H9 (cell line): Measurements from ENCODE around the gene COL11A1. TPM values are rescaled to one million over a fixed set of nuclear protein-coding genes. Genes with fewer than 3 reads are reported as not detected.

Experiments used
- DNase-seq: peaks from one replicate; pipeline ENCODE4 v3.0.0-alpha.2; 2017
- H2AFZ ChIP-seq: one replicate; pipeline ENCODE4 v1.6.1; 2013; ENCODE audit warnings: mild to moderate bottlenecking, low read length, control low read depth, moderate library complexity
- H2AK5ac ChIP-seq: 2 replicates; pipeline ENCODE4 v1.6.1; 2013; ENCODE audit warnings: low read length, control low read depth, mixed read lengths; ENCODE audit not compliant: insufficient read length
- H2BK120ac ChIP-seq: one replicate; pipeline ENCODE4 v1.6.1; 2013; ENCODE audit warnings: low read depth, mild to moderate bottlenecking, low read length, control low read depth, inconsistent platforms; ENCODE audit not compliant: poor library complexity, severe bottlenecking
- H2BK12ac ChIP-seq: 2 replicates; pipeline ENCODE4 v1.6.1; 2013; ENCODE audit warnings: low read length, control low read depth, mixed read lengths, low read depth; ENCODE audit not compliant: insufficient read length
- H2BK15ac ChIP-seq: 2 replicates; pipeline ENCODE4 v1.6.1; 2013; ENCODE audit warnings: low read depth, low read length, control low read depth
- H2BK20ac ChIP-seq: one replicate; pipeline ENCODE4 v1.6.1; 2013; ENCODE audit warnings: low read depth, mild to moderate bottlenecking, low read length, control low read depth, inconsistent platforms; ENCODE audit not compliant: poor library complexity, severe bottlenecking
- H2BK5ac ChIP-seq: 2 replicates; pipeline ENCODE4 v1.6.1; 2013; ENCODE audit warnings: low read length, control low read depth, mixed read lengths; ENCODE audit not compliant: insufficient read length
- H3K14ac ChIP-seq: 2 replicates; pipeline ENCODE4 v1.6.1; 2013; ENCODE audit warnings: low read length, control low read depth; ENCODE audit not compliant: insufficient read depth
- H3K18ac ChIP-seq: 2 replicates; pipeline ENCODE4 v1.6.1; 2013; ENCODE audit warnings: low read depth, mild to moderate bottlenecking, mixed read lengths, low read length, control low read depth; ENCODE audit not compliant: insufficient read length
- H3K23ac ChIP-seq: 2 replicates; pipeline ENCODE4 v1.6.1; 2013; ENCODE audit warnings: low read length, control low read depth, mixed read lengths, low read depth; ENCODE audit not compliant: insufficient read length
- H3K23me2 ChIP-seq: 2 replicates; pipeline ENCODE4 v1.6.1; 2013; ENCODE audit warnings: low read depth, mild to moderate bottlenecking, mixed read lengths, low read length, control low read depth; ENCODE audit not compliant: insufficient read length, poor library complexity, severe bottlenecking
- H3K27ac ChIP-seq: 2 replicates; pipeline ENCODE4 v1.5.1; 2013; ENCODE audit warnings: low read length, control low read depth, mixed read lengths, low read depth; ENCODE audit not compliant: insufficient read length
- H3K27me3 ChIP-seq: 2 replicates; pipeline ENCODE4 v1.6.1; 2013; ENCODE audit warnings: low read length, control low read depth, inconsistent platforms; ENCODE audit not compliant: insufficient read depth
- H3K4ac ChIP-seq: 2 replicates; pipeline ENCODE4 v1.6.1; 2013; ENCODE audit warnings: low read depth, mild to moderate bottlenecking, control low read depth, inconsistent platforms, low read length, moderate library complexity
- H3K4me1 ChIP-seq: 2 replicates; pipeline ENCODE4 v1.6.1; 2013; ENCODE audit warnings: low read length, control low read depth, inconsistent platforms; ENCODE audit not compliant: insufficient read depth
- H3K4me2 ChIP-seq: 2 replicates; pipeline ENCODE4 v1.6.1; 2013; ENCODE audit warnings: low read length, control low read depth, mixed read lengths; ENCODE audit not compliant: insufficient read length, insufficient read depth
- H3K56ac ChIP-seq: 2 replicates; pipeline ENCODE4 v1.6.1; 2013; ENCODE audit warnings: low read depth, mild to moderate bottlenecking, mixed read lengths, low read length, control low read depth; ENCODE audit not compliant: insufficient read length
- H3K79me1 ChIP-seq: 2 replicates; pipeline ENCODE4 v1.6.1; 2013; ENCODE audit warnings: low read depth, mild to moderate bottlenecking, moderate library complexity, low read length, control low read depth, inconsistent platforms; ENCODE audit not compliant: insufficient read depth, poor library complexity, severe bottlenecking
- H3K79me2 ChIP-seq: 2 replicates; pipeline ENCODE4 v1.6.1; 2013; ENCODE audit warnings: low read length, control low read depth, inconsistent platforms; ENCODE audit not compliant: insufficient read depth
- H3K9ac ChIP-seq: 2 replicates; pipeline ENCODE4 v1.6.1; 2013; ENCODE audit warnings: low read length, control low read depth, mixed read lengths; ENCODE audit not compliant: insufficient read length; ENCODE audit errors: extremely low read depth
- H3K9me3 ChIP-seq: one replicate; pipeline ENCODE4 v1.6.1; 2013; ENCODE audit warnings: low read depth, low read length, inconsistent platforms; ENCODE audit not compliant: control insufficient read depth
- H3T11ph ChIP-seq: one replicate; pipeline ENCODE4 v1.6.1; 2013; ENCODE audit warnings: mild to moderate bottlenecking, low read length, control low read depth, inconsistent platforms
- H4K20me1 ChIP-seq: one replicate; pipeline ENCODE4 v1.6.1; 2013; ENCODE audit not compliant: control insufficient read depth, insufficient read length, insufficient read depth
- H4K5ac ChIP-seq: 2 replicates; pipeline ENCODE4 v1.6.1; 2013; ENCODE audit warnings: low read depth, mild to moderate bottlenecking, mixed read lengths, low read length, control low read depth; ENCODE audit not compliant: insufficient read length
- H4K8ac ChIP-seq: replicated peaks from 2 replicates; pipeline ENCODE4 v1.6.1; 2013; ENCODE audit warnings: low read length, control low read depth, mixed read lengths, low read depth; ENCODE audit not compliant: insufficient read length
- H4K91ac ChIP-seq: 2 replicates; pipeline ENCODE4 v1.6.1; 2013; ENCODE audit warnings: low read depth, mild to moderate bottlenecking, moderate library complexity, mixed read lengths, low read length, control low read depth; ENCODE audit not compliant: insufficient read length
- H3K27ac Mint-ChIP-seq, 3 experiments: 2 replicates in 2 of 3; 3 replicates in 1 of 3; pipeline ENCODE4 v1.8.0; 2020 to 2021; ENCODE audit warnings: mixed read lengths in 3 of 3, mild to moderate bottlenecking in 1 of 3, moderate library complexity in 1 of 3
- H3K27me3 Mint-ChIP-seq: 2 replicates; pipeline ENCODE4 v1.8.0; 2021; ENCODE audit warnings: low read depth, mild to moderate bottlenecking, moderate library complexity, mixed read lengths
- H3K36me3 Mint-ChIP-seq, 3 experiments: 2 replicates in 2 of 3; 3 replicates in 1 of 3; pipeline ENCODE4 v1.8.0; 2020 to 2021; ENCODE audit warnings: low read depth in 3 of 3, mixed read lengths in 3 of 3; ENCODE audit not compliant: insufficient read depth in 1 of 3
- H3K4me1 Mint-ChIP-seq, 2 experiments: 2 replicates each; pipeline ENCODE4 v1.8.0; 2020; ENCODE audit warnings: mixed read lengths in 2 of 2
- H3K4me3 Mint-ChIP-seq, 2 experiments: 2 replicates in 1 of 2; 3 replicates in 1 of 2; pipeline ENCODE4 v1.8.0; 2020 to 2021; ENCODE audit warnings: mild to moderate bottlenecking in 2 of 2, mixed read lengths in 2 of 2, moderate library complexity in 1 of 2
- H3K9me3 Mint-ChIP-seq, 2 experiments: 2 replicates in 1 of 2; 3 replicates in 1 of 2; pipeline ENCODE4 v1.8.0; 2020; ENCODE audit warnings: mild to moderate bottlenecking in 2 of 2, mixed read lengths in 2 of 2, moderate library complexity in 1 of 2
- WGBS: extraction: QIAGEN DNeasy Blood & Tissue Kit; methylation state at CpG from one replicate; pipeline ENCODE4 v1.1.7; 2013; ENCODE audit warnings: missing lambda C conversion rate, low lambda C conversion rate, mixed read lengths; ENCODE audit not compliant: insufficient read length; ENCODE audit errors: extremely low coverage; 5-methylcytosine and 5-hydroxymethylcytosine counted together
- total RNA-seq: library from RNA; stranded (reverse); gene quantifications from 2 replicates; pipeline ENCODE4 v1.2.1, GENCODE V29; 2021
- TF ChIP-seq, protein P1 (sequence below): fragments of 200-600 bp; sonication (generic); conservative IDR thresholded peaks from 3 replicates; pipeline ENCODE4 v1.8.0; 2021; ENCODE audit warnings: antibody characterized with exemption, mild to moderate bottlenecking

The COL11A1 gene
- total RNA-seq, 1 experiment from 2014 or later, result 7.5 TPM

DNA sequence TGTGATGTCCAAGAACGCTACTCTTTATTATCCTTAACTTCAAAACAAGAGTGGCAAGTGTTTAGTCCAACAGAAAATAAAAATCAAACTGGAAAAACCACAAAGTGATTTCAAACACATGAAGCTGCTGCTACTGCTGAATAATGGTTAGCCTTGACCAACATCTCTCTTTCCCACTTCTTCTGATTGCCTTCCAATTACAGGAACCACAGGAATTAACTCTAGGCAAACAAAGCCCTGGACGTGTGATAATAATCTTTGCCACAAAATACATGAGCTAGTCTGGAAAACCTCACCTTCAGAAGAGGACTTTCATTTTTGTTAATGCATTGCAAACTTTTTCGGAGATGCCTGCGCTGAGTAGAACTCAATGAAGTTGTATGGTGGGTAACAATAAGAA is 48.6 kb upstream of the COL11A1 start:
- Histone ChIP-seq H2AFZ (no peak overlapping the region), H3K14ac (no peak overlapping the region), H3K9ac (no peak overlapping the region), H3K4me2 (no peak overlapping the region), H4K20me1 (no peaks in the 10 kb centered on the region), H4K8ac (no peak overlapping the region), H2BK12ac (no peak overlapping the region), H3K4ac (no peak overlapping the region), H3K18ac (no peak overlapping the region), H2BK120ac (no peak overlapping the region), H3K79me2 (no peaks in the 10 kb centered on the region), H3K23me2 (no peaks in the 10 kb centered on the region), H4K91ac (no peak overlapping the region), H3T11ph (no peak overlapping the region), H4K5ac (no peak overlapping the region), H3K27ac (no peak overlapping the region), H3K27me3 (no peaks in the 10 kb centered on the region), H3K23ac (no peak overlapping the region), H2BK20ac (no peak overlapping the region), H2AK5ac (no peak overlapping the region), H3K79me1 (no peaks in the 10 kb centered on the region), H3K9me3 (no peaks in the 10 kb centered on the region), H2BK5ac (no peak overlapping the region), H2BK15ac (no peak overlapping the region), H3K56ac (no peak overlapping the region), H3K4me1 (no peaks in the 10 kb centered on the region)
- H3K4me1 Mint-ChIP-seq, result no peaks in the 10 kb centered on the region
- TF ChIP-seq, protein P1, sequence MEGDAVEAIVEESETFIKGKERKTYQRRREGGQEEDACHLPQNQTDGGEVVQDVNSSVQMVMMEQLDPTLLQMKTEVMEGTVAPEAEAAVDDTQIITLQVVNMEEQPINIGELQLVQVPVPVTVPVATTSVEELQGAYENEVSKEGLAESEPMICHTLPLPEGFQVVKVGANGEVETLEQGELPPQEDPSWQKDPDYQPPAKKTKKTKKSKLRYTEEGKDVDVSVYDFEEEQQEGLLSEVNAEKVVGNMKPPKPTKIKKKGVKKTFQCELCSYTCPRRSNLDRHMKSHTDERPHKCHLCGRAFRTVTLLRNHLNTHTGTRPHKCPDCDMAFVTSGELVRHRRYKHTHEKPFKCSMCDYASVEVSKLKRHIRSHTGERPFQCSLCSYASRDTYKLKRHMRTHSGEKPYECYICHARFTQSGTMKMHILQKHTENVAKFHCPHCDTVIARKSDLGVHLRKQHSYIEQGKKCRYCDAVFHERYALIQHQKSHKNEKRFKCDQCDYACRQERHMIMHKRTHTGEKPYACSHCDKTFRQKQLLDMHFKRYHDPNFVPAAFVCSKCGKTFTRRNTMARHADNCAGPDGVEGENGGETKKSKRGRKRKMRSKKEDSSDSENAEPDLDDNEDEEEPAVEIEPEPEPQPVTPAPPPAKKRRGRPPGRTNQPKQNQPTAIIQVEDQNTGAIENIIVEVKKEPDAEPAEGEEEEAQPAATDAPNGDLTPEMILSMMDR, result no peak
- H3K27ac Mint-ChIP-seq, result no peak overlapping the region
- WGBS, result no CpG with 5 or more reads among the region's 4 CpGs
- no peak for DNase-seq
- no peaks in the 10 kb centered on the region for H3K9me3 Mint-ChIP-seq
- H3K4me3 Mint-ChIP-seq, result no peak overlapping the region
- no peaks in the 10 kb centered on the region for H3K36me3 Mint-ChIP-seq
- no peaks in the 10 kb centered on the region for H3K27me3 Mint-ChIP-seq
